MM.1S (cell line): ENCODE measurements around the gene PTGR3.

ENCODE experiments used
- DNase-seq: peaks from one replicate; pipeline ENCODE4 v3.0.0-alpha.2; 2015
- H2AFZ ChIP-seq: fragments of 300-600 bp; sonication (generic); 2 replicates; pipeline ENCODE4 v1.6.0; 2016; ENCODE audit warnings: antibody characterized with exemption, low read length
- H3F3A ChIP-seq: fragments of 300-600 bp; sonication (generic); 2 replicates; pipeline ENCODE4 v1.6.1; 2016; ENCODE audit warnings: mild to moderate bottlenecking, antibody characterized with exemption, low read length, moderate library complexity, mixed read lengths; ENCODE audit not compliant: insufficient read depth
- H3K27ac ChIP-seq: fragments of 300-600 bp; sonication (generic); 2 replicates; pipeline ENCODE4 v1.5.1; 2016; ENCODE audit warnings: mild to moderate bottlenecking, low read length
- H3K27me3 ChIP-seq: fragments of 300-600 bp; sonication (generic); replicated peaks from 2 replicates; pipeline ENCODE4 v1.6.0; 2016; ENCODE audit warnings: low read length; ENCODE audit not compliant: insufficient read depth
- H3K36me3 ChIP-seq: fragments of 300-600 bp; sonication (generic); replicated peaks from 2 replicates; pipeline ENCODE4 v1.6.1; 2016; ENCODE audit warnings: mild to moderate bottlenecking, low read length, mixed read lengths; ENCODE audit not compliant: insufficient read depth
- H3K4me1 ChIP-seq: fragments of 300-600 bp; sonication (generic); 2 replicates; pipeline ENCODE4 v1.6.1; 2016; ENCODE audit warnings: low read length, mixed read lengths
- H3K4me2 ChIP-seq: fragments of 300-600 bp; sonication (generic); 2 replicates; pipeline ENCODE4 v1.6.0; 2016; ENCODE audit warnings: low read depth, low read length
- H3K4me3 ChIP-seq: fragments of 300-600 bp; sonication (generic); 2 replicates; pipeline ENCODE4 v1.5.1; 2016; ENCODE audit warnings: low read length, mixed read lengths
- H3K79me2 ChIP-seq: fragments of 300-600 bp; sonication (generic); 2 replicates; pipeline ENCODE4 v1.6.1; 2016; ENCODE audit warnings: mixed run types, low read length, mixed read lengths
- H3K9ac ChIP-seq: fragments of 300-600 bp; sonication (generic); 2 replicates; pipeline ENCODE4 v1.6.1; 2016; ENCODE audit warnings: low read length, mixed read lengths
- H3K9me2 ChIP-seq: fragments of 300-600 bp; sonication (generic); replicated peaks from 2 replicates; pipeline ENCODE4 v1.6.1; 2016; ENCODE audit warnings: mild to moderate bottlenecking, low read length, mixed read lengths; ENCODE audit not compliant: insufficient read depth
- H3K9me3 ChIP-seq: fragments of 300-600 bp; sonication (generic); replicated peaks from 2 replicates; pipeline ENCODE4 v1.6.1; 2016; ENCODE audit warnings: mild to moderate bottlenecking, low read length, mixed read lengths; ENCODE audit not compliant: insufficient read depth
- H4K20me1 ChIP-seq: fragments of 300-600 bp; sonication (generic); 2 replicates; pipeline ENCODE4 v1.6.1; 2016; ENCODE audit warnings: mild to moderate bottlenecking, low read length, moderate library complexity, mixed read lengths; ENCODE audit not compliant: insufficient read depth
- CTCF ChIP-seq: fragments of 300-600 bp; sonication (generic); IDR thresholded peaks from 2 replicates; pipeline ENCODE4 v1.5.1; 2016; ENCODE audit warnings: antibody characterized with exemption, low read length, mixed read lengths
- EZH2 ChIP-seq: fragments of 300-600 bp; sonication (generic); optimal IDR thresholded peaks from 2 replicates; pipeline ENCODE3; 2017; ENCODE audit warnings: low read depth, mild to moderate bottlenecking, antibody characterized with exemption, low read length, mixed read lengths
- EZH2phosphoT487 ChIP-seq: fragments of 300-600 bp; sonication (generic); IDR thresholded peaks from 2 replicates; pipeline ENCODE4 v1.6.1; 2018; ENCODE audit warnings: antibody characterized with exemption, low read length

The PTGR3 gene

DNA sequence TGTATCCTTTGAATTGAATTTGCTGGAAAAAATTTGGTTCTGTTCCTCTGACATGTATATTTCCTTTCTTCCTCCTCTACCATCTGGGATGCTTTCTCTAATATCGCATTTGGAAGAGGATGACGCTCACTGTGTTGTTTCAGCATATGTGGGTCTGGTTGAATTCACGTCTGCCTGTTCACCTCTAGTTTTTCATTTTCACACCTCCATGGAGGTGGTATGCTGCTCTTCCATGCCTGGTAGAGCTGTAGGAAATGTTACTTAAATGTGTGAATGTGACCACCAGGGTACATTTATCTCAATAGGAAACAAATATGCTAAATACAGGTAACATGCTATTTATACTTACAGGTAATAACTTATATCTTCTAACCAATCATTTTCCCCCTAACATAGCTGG, 46.2 kb upstream of the PTGR3 start:
- Histone ChIP-seq H3K9me2 (no peaks in the 10 kb centered on the region), H2AFZ (no peak overlapping the region), H3K4me1 (no peaks in the 10 kb centered on the region), H3K4me2 (no peak overlapping the region), H4K20me1 (no peaks in the 10 kb centered on the region), H3K79me2 (peaks cover 27% of the 10 kb centered on the region), H3K27ac (no peak overlapping the region), H3K9me3 (no peaks in the 10 kb centered on the region), H3K36me3 (no peaks in the 10 kb centered on the region), H3K27me3 (no peaks in the 10 kb centered on the region), H3K9ac (no peak overlapping the region), H3K4me3 (no peak overlapping the region), H3F3A (no peaks in the 10 kb centered on the region)
- TF ChIP-seq CTCF = no peak
- TF ChIP-seq EZH2 = no peak
- no peak for TF ChIP-seq EZH2phosphoT487
- no peak for DNase-seq

- H3K9me3 ChIP-seq = no peaks in the 10 kb centered on the region
- TF ChIP-seq CTCF (no peak), EZH2 (no peak), EZH2phosphoT487 (no peak)
- no peaks in the 10 kb centered on the region for H3K36me3 ChIP-seq
- no peak for DNase-seq
- H3K4me2 ChIP-seq = no peak overlapping the region
- no peak overlapping the region for H3K27ac ChIP-seq
- no peaks in the 10 kb centered on the region for H3K4me1 ChIP-seq
- H2AFZ ChIP-seq = no peak overlapping the region
- H4K20me1 ChIP-seq = no peaks in the 10 kb centered on the region
- no peaks in the 10 kb centered on the region for H3K9me2 ChIP-seq
- H3K4me3 ChIP-seq = no peak overlapping the region
- no peak overlapping the region for H3K9ac ChIP-seq
- H3K27me3 ChIP-seq = no peaks in the 10 kb centered on the region
- no peaks in the 10 kb centered on the region for H3F3A ChIP-seq
- peaks cover 40% of the 10 kb centered on the region for H3K79me2 ChIP-seq
Measured at GRCh38 chr18:75253784-75254183, 44.8 kb upstream of the PTGR3 start.

DNA sequence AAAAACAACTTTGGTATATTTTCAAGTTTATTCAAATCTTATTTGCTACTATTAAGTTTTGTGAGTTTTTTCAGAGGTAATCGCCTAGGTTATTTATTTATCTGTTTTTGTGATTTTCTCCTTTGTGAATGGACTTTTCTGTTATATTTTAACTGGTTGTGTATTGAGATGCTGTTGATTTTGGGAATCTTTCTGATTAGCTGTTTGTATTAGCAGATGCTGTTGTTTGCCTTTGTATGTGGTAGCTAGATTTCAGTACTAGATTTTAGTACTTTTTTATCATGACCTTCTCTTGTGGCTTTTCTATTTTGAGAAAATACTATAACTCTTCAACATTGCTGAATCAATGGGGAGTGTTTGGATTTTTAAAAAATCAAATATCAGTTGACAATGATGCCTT, 44.1 kb upstream of the PTGR3 start:
- DNase-seq = no peak
- Histone ChIP-seq H4K20me1 (no peaks in the 10 kb centered on the region), H3K27me3 (no peaks in the 10 kb centered on the region), H3K36me3 (no peaks in the 10 kb centered on the region), H3K27ac (no peak overlapping the region), H2AFZ (no peak overlapping the region), H3K4me1 (no peaks in the 10 kb centered on the region), H3K4me2 (no peak overlapping the region), H3F3A (no peaks in the 10 kb centered on the region), H3K9me2 (no peaks in the 10 kb centered on the region), H3K4me3 (no peak overlapping the region), H3K9ac (no peak overlapping the region), H3K9me3 (no peaks in the 10 kb centered on the region), H3K79me2 (peaks cover 47% of the 10 kb centered on the region)
- no peak for TF ChIP-seq EZH2phosphoT487
- no peak for TF ChIP-seq CTCF
- TF ChIP-seq EZH2 = no peak
